DND-41 (cell line): ENCODE measurements around the gene POLR2L.

ENCODE experiments used
- EZH2 ChIP-seq: IDR thresholded peaks from 3 replicates; pipeline ENCODE4 v1.6.1; 2012; ENCODE audit warnings: borderline replicate concordance, low read depth, mild to moderate bottlenecking, moderate library complexity, low read length, inconsistent platforms; ENCODE audit not compliant: severe bottlenecking
- TF ChIP-seq, protein P1 (sequence below): IDR thresholded peaks from 2 replicates; pipeline ENCODE4 v1.5.1; 2012; ENCODE audit warnings: borderline replicate concordance, low read length, moderate library complexity, mild to moderate bottlenecking; ENCODE audit not compliant: poor library complexity, severe bottlenecking; ENCODE audit errors: extremely low read depth

DNA sequence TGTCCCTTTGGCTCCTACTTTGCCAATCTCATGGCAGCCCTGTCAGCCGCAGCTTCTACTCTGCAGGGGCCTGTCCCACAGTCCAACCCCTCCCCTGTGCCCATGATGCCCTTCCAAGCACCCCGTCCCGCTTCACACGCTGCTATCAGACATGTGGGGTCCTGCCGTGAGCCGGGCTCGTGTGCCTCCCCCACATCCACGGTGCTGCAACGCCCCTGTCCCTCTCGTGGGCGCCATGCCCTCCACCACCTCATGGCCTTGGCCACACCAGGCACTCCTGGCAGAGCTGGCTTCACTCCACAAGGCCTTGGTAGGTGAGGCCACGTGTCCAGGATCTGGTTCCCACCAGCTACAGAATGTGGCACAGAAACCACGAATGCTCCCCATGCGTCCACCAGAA lies 45.3 kb upstream of the POLR2L start:
- TF ChIP-seq, protein P1, sequence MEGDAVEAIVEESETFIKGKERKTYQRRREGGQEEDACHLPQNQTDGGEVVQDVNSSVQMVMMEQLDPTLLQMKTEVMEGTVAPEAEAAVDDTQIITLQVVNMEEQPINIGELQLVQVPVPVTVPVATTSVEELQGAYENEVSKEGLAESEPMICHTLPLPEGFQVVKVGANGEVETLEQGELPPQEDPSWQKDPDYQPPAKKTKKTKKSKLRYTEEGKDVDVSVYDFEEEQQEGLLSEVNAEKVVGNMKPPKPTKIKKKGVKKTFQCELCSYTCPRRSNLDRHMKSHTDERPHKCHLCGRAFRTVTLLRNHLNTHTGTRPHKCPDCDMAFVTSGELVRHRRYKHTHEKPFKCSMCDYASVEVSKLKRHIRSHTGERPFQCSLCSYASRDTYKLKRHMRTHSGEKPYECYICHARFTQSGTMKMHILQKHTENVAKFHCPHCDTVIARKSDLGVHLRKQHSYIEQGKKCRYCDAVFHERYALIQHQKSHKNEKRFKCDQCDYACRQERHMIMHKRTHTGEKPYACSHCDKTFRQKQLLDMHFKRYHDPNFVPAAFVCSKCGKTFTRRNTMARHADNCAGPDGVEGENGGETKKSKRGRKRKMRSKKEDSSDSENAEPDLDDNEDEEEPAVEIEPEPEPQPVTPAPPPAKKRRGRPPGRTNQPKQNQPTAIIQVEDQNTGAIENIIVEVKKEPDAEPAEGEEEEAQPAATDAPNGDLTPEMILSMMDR, result no peak
- TF ChIP-seq EZH2, result no peak
